A673 (cell line): ENCODE data around the gene BRCA1. TPM values are rescaled to one million over a fixed set of nuclear protein-coding genes. Genes with fewer than 3 reads are reported as not detected.

Experiments
- BruUV-seq: library from RNA; stranded (reverse); fragments of 400-500 nt; replicated peaks from 2 replicates; lab custom pipeline; 2021; lab: Mats Ljungman, UMichigan
- CTCF ChIA-PET: fragments of 300-600 bp; sonication (Branson Sonifier 250); formaldehyde crosslinking; loops from one replicate; lab custom pipeline; 2022; ENCODE audit warnings: antibody characterized with exemption; lab: Charles Lee
- POLR2A ChIA-PET: fragments of 300-600 bp; sonication (Branson Sonifier 250); formaldehyde crosslinking; loops from one replicate; lab custom pipeline; 2022; ENCODE audit warnings: antibody characterized with exemption; ENCODE audit not compliant: low non-redundant PET; lab: Charles Lee
- DNase-seq: peaks from one replicate; pipeline ENCODE4 v3.0.0-alpha.2; 2015; ENCODE audit warnings: low spot score
- H3K27ac ChIP-seq: fragments of 200-600 bp; sonication (generic); 2 replicates; pipeline ENCODE4 v1.5.1; 2016; ENCODE audit warnings: mixed run types, low read depth, mild to moderate bottlenecking, mixed read lengths, antibody characterized with exemption, low read length; ENCODE audit not compliant: poor library complexity, severe bottlenecking
- H3K27me3 ChIP-seq: fragments of 200-600 bp; sonication (generic); replicated peaks from 2 replicates; pipeline ENCODE4 v1.6.1; 2017; ENCODE audit warnings: mixed run types, low read depth, mild to moderate bottlenecking, mixed read lengths, antibody characterized with exemption, low read length; ENCODE audit not compliant: insufficient read depth, poor library complexity
- H3K36me3 ChIP-seq: fragments of 200-600 bp; sonication (generic); 2 replicates; pipeline ENCODE4 v1.6.1; 2016; ENCODE audit warnings: mixed run types, mild to moderate bottlenecking, mixed read lengths, antibody characterized with exemption, low read length; ENCODE audit not compliant: insufficient read depth, poor library complexity, severe bottlenecking
- H3K4me1 ChIP-seq: fragments of 200-600 bp; sonication (generic); 2 replicates; pipeline ENCODE4 v1.6.1; 2017; ENCODE audit warnings: mixed run types, mild to moderate bottlenecking, mixed read lengths, antibody characterized with exemption, low read length; ENCODE audit not compliant: insufficient read depth, poor library complexity, severe bottlenecking
- H3K4me3 ChIP-seq: fragments of 200-600 bp; sonication (generic); 2 replicates; pipeline ENCODE4 v1.5.1; 2016; ENCODE audit warnings: low read depth, mixed run types, mild to moderate bottlenecking, mixed read lengths, low read length; ENCODE audit not compliant: poor library complexity, severe bottlenecking
- H3K9me3 ChIP-seq: fragments of 200-600 bp; sonication (generic); 2 replicates; pipeline ENCODE4 v1.6.1; 2016; ENCODE audit warnings: mixed run types, low read depth, mild to moderate bottlenecking, mixed read lengths, antibody characterized with exemption, low read length; ENCODE audit not compliant: poor library complexity, severe bottlenecking
- CTCF ChIP-seq: fragments of 300-800, 200-600 bp; sonication (generic); conservative IDR thresholded peaks from 2 replicates; pipeline ENCODE4 v1.5.1; 2017; ENCODE audit warnings: low read depth, mild to moderate bottlenecking, antibody characterized with exemption, low read length, moderate library complexity, mixed read lengths
- EZH2 ChIP-seq: fragments of 200-600 bp; sonication (generic); IDR thresholded peaks from 2 replicates; pipeline ENCODE4 v1.6.1; 2017; ENCODE audit warnings: borderline replicate concordance, low read depth, mild to moderate bottlenecking, mixed read lengths, antibody characterized with exemption, low read length; ENCODE audit not compliant: poor library complexity, severe bottlenecking
- intact Hi-C: fragments of 100-400 bp; cut with micrococcal nuclease; formaldehyde crosslinking; loops from one replicate; pipeline ENCODE4 v1.10.0; 2022; ENCODE audit not compliant: unreplicated experiment
- total RNA-seq: library from RNA; stranded (reverse); gene quantifications from 2 replicates; pipeline ENCODE4 v1.2.3, GENCODE V29; 2021

Gene BRCA1
- total RNA-seq, 1 experiment from 2014 or later: 24.2 TPM

GRCh38 chr17:43070872-43071271, 54.3 kb downstream of the BRCA1 start:
- TF ChIP-seq CTCF (no peak), EZH2 (no peak)

GRCh38 chr17:43070257-43070656, 54.9 kb downstream of the BRCA1 start:
- Histone ChIP-seq H3K27ac (no peak overlapping the region), H3K9me3 (no peaks in the 10 kb centered on the region), H3K4me3 (no peak overlapping the region), H3K4me1 (no peaks in the 10 kb centered on the region), H3K27me3 (no peaks in the 10 kb centered on the region), H3K36me3 (peaks cover 7% of the 10 kb centered on the region)
- no peak for DNase-seq
- ChIA-PET CTCF (no interaction called here), POLR2A (no interaction called here)
- no TSS peak for BruUV-seq
- intact Hi-C loops: no loop called here
- TF ChIP-seq CTCF: no peak
- no peak for TF ChIP-seq EZH2

More at GRCh38 chr17:43070872-43071271, 54.3 kb downstream of the BRCA1 start:
- no TSS peak for BruUV-seq
- Histone ChIP-seq H3K27ac (no peak overlapping the region), H3K9me3 (no peaks in the 10 kb centered on the region), H3K27me3 (no peaks in the 10 kb centered on the region), H3K4me1 (no peaks in the 10 kb centered on the region), H3K36me3 (peaks cover 7% of the 10 kb centered on the region), H3K4me3 (no peak overlapping the region)
- intact Hi-C loops: no loop called here
- DNase-seq: no peak
- ChIA-PET CTCF (no interaction called here), POLR2A (no interaction called here)

GRCh38 chr17:43069368-43069898, 55.7 kb downstream of the BRCA1 start:
- CTCF ChIA-PET: no interaction called here
- POLR2A ChIA-PET: no interaction called here
- peaks cover 7% of the 10 kb centered on the region for H3K36me3 ChIP-seq
- no peaks in the 10 kb centered on the region for H3K9me3 ChIP-seq
- H3K27ac ChIP-seq: no peak overlapping the region
- TF ChIP-seq CTCF: no peak
- TF ChIP-seq EZH2: no peak
- no TSS peak for BruUV-seq
- H3K4me1 ChIP-seq: no peaks in the 10 kb centered on the region
- intact Hi-C loops: no loop called here
- no peak for DNase-seq
- no peak overlapping the region for H3K4me3 ChIP-seq
- no peaks in the 10 kb centered on the region for H3K27me3 ChIP-seq
